Measurements from ENCODE around the gene NFATC3. TPM values are rescaled to one million over a fixed set of nuclear protein-coding genes. Genes with fewer than 3 reads are reported as not detected.

NFATC3 gene
- total and polyA plus RNA-seq, 8 donors: 34.6 to 65.8 (median 39.9) TPM

DNA sequence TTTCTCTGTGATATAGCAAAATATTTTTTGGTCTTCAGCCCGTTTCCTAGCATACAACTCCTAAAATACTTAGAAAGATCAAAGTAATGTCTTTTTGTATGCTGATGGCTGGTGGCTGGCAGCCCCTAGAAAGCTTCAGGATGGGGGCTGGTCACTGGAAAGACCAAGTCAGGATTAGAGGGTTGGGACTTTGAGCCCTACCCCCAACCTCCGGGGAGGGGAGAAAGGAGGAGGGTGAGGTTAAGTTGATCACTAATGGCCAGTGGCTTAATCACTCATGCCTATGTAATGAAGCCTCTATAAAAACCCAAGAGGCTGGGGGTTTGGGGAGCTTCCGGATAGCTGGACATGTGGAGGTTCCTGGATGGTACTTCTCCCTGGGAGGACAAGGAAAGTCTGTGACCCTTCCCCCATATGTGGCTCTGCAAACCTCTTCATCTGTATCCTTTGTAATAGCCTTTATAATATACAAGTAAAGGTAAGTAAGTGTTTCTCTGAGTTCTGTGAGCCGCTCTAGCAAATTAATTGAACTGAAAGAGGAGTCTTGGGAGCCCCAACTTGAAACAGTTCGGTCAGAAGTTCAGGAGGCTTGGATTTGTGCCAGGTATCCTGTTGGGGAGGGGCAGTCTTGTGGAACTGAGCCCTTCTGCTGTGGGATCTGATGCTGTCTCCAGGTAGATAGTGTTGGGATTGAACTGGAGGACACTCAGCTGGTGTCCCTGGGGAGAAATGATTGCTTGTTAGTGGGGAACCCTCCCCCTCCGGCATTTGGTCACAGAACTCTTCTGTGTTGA, 182.6 kb downstream of the NFATC3 start:
- Histone ChIP-seq H3K36me3 (no peaks in the 10 kb centered on the region), H3K9me3 (no peaks in the 10 kb centered on the region), H3K27me3 (no peaks in the 10 kb centered on the region), H3K27ac (peak overlapping the region in 1 of 2 donors; percentile 13), H3K4me3 (no peak overlapping the region), H3K4me1 (peaks cover 16 to 46% of the 10 kb centered on the region in 2 donors)
- DNase-seq (no peak), ATAC-seq (no peak)
- intact Hi-C loops (cut with DNase I): no loop called here
- TF ChIP-seq, protein P1, sequence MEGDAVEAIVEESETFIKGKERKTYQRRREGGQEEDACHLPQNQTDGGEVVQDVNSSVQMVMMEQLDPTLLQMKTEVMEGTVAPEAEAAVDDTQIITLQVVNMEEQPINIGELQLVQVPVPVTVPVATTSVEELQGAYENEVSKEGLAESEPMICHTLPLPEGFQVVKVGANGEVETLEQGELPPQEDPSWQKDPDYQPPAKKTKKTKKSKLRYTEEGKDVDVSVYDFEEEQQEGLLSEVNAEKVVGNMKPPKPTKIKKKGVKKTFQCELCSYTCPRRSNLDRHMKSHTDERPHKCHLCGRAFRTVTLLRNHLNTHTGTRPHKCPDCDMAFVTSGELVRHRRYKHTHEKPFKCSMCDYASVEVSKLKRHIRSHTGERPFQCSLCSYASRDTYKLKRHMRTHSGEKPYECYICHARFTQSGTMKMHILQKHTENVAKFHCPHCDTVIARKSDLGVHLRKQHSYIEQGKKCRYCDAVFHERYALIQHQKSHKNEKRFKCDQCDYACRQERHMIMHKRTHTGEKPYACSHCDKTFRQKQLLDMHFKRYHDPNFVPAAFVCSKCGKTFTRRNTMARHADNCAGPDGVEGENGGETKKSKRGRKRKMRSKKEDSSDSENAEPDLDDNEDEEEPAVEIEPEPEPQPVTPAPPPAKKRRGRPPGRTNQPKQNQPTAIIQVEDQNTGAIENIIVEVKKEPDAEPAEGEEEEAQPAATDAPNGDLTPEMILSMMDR (IDR thresholded peaks at IDR 0.05): no peak

DNA sequence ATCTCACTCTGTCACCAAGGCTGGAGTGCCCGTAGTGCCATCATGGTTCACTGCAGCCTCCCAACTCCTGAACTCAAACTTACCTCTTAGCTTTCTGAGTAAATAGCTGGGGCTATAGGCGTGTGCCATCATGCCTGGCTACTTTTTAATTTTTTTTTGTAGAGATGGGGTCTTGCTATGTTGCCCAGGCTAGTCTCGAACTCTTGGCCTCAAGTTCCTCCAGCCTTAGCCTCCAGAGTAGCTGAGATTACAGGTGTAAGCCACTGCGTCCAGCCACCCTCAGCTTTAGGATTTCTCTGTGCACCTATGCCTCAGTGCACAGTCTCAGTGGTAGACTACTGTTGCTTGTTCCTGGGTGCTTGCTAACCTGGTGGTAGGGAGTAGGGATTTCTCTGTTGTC, 184.6 kb downstream of the NFATC3 start:
- ATAC-seq: no peak
- no peaks in the 10 kb centered on the region for H3K9me3 ChIP-seq
- TF ChIP-seq, protein P1 (IDR thresholded peaks at IDR 0.05): no peak
- no peak overlapping the region for H3K27ac ChIP-seq
- H3K4me1 ChIP-seq: peaks cover 12 to 43% of the 10 kb centered on the region in 2 donors
- no peak overlapping the region for H3K4me3 ChIP-seq
- H3K27me3 ChIP-seq: no peaks in the 10 kb centered on the region
- no peak for DNase-seq
- intact Hi-C loops (cut with DNase I): no loop called here
- H3K36me3 ChIP-seq: peaks cover 0 to 16% of the 10 kb centered on the region in 2 donors

DNA sequence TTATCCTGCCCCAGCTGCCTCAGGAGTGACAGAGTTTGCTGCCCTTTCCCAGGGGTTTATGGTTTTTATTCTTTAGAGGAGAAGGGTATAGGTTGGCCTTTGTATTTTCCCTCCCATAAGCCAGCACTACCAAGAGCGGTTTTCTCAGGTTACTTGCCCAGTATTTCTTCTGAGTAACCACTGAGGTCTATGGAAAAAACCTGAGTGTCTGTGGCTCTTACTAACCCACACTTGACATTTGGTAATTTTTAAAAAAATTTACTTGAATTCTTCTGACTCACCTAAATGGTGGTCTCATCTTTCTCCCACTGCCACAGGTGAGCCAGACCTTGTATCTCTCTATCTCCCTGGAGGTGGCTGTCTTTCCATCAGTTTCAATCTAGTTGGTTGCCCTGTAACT, 185.2 kb downstream of the NFATC3 start:
- H3K4me1 ChIP-seq: peaks cover 12 to 38% of the 10 kb centered on the region in 2 donors
- peaks cover 0 to 21% of the 10 kb centered on the region in 2 donors for H3K36me3 ChIP-seq
- TF ChIP-seq, protein P1 (IDR thresholded peaks at IDR 0.05): no peak
- H3K27me3 ChIP-seq: no peaks in the 10 kb centered on the region
- no peak for ATAC-seq
- no peak overlapping the region for H3K27ac ChIP-seq
- intact Hi-C loops (cut with DNase I): no loop called here
- DNase-seq: no peak
- H3K4me3 ChIP-seq: no peak overlapping the region
- H3K9me3 ChIP-seq: no peaks in the 10 kb centered on the region

DNA sequence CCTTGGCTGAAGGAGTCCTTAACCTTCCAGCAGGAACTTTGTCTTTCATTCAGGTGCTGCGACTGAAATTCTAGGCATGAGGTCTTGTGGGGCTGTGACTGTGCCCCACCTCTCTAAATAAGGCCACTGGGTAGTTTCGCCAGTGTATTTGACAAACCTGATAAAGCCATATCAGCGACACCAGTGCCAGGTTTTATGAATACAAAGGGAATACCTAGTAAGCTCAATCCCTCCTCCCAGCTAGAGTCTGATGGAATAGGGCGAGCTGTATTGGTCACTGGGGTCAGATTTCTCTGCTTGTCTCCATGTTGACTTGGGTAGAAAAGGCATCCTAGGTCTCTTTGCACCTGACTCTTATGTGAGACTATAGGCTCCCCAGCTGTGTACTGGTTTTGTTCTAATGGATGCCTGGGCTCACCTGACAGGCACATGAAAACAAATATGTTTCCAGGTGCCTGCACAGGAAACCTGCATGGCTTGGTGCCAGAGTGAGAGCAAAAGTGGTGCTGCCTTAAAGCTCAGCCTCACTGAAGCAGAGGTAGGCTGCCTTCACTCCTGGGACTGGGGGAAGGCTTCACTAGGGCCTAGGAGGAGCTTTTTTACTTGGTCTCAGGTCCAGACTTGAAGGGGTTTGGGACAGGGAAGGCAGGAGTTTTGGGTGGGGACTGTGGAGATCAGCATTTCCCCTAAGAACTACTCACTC, 187.5 kb downstream of the NFATC3 start:
- H3K27me3 ChIP-seq: no peaks in the 10 kb centered on the region
- intact Hi-C loops (cut with DNase I): no loop called here
- peak overlapping the region in 1 of 2 donors; percentile 20 for H3K27ac ChIP-seq
- peak; percentile 8 for ATAC-seq
- H3K36me3 ChIP-seq: peaks cover 0 to 29% of the 10 kb centered on the region in 2 donors
- H3K9me3 ChIP-seq: no peaks in the 10 kb centered on the region
- no peak overlapping the region for H3K4me3 ChIP-seq
- TF ChIP-seq, protein P1 (IDR thresholded peaks at IDR 0.05): no peak
- DNase-seq: peak in 1 of 4 donors; percentile 26
- H3K4me1 ChIP-seq: peaks cover 10 to 27% of the 10 kb centered on the region in 2 donors

DNA sequence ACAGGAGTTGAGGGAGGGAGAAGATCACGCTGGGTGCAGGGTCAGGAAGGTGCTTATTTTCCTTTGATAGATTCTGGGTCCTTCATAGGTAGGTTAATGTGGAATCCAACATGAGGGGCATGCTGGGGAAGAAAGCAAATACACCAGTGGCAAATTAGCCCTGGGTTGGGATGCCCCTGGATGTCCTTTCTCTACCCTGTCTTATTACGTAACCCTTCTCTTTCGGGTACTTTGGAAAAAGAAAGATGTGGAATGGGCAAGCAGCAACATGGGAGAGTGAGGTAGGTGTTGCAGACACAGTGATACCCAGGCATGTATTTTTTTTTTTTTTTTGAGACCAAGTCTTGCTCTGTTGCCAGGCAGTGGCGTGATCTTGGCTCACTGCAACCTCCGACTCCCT, 188.3 kb downstream of the NFATC3 start:
- H3K36me3 ChIP-seq: peaks cover 0 to 33% of the 10 kb centered on the region in 2 donors
- DNase-seq: no peak
- peaks cover 8 to 27% of the 10 kb centered on the region in 2 donors for H3K4me1 ChIP-seq
- ATAC-seq: no peak
- H3K27ac ChIP-seq: no peak overlapping the region
- no peak overlapping the region for H3K4me3 ChIP-seq
- no peaks in the 10 kb centered on the region for H3K27me3 ChIP-seq
- no peaks in the 10 kb centered on the region for H3K9me3 ChIP-seq
- intact Hi-C loops (cut with DNase I): no loop called here
- TF ChIP-seq, protein P1 (IDR thresholded peaks at IDR 0.05): no peak

Data from left lung (tissue), 10 donors.